GM19025 (cell line): Measurements from ENCODE around the gene CABCOCO1.
A peak's percentile ranks its signal among the peaks of the same experiment; 100 is the strongest.

Source experiments
- ATAC-seq: cut with Tn5 transposase; IDR thresholded peaks from one replicate; pipeline ENCODE4 v1.9.1; 2021; ENCODE audit warnings: mild to moderate bottlenecking, low read depth, moderate library complexity; ENCODE audit not compliant: unreplicated experiment

The CABCOCO1 gene

DNA sequence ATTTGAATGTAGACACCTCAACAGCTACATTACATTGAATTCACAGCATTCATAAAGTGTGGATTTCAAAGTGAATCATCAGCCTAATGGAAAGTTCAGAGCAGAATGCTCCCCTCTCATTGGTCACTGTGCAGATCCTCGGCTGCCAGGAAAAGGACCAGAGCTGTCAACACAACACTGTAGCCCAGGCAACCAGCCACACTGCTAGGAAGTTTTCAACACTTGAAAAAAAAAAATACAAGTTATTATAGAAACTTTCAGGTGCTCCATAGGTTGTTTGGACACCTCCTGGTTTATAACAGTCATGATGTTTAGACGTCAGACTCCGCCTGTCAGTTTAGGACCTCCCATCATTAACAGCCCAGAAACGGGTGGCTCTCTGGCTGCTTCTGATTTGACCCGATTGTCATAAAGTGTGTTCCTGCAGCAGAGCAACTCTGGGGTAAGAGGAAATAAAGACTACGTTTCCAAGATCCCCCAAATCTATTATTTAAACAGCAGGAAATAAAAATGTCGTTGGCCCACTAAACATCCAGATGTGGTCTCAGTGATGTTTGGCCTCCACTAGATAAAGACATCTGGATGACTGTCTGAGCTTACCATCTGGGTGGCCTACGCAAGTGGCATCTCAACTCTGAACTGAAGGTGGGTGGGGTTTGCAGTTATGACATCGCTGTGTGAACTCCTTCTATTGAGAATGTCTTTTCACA, 117.4 kb downstream of the CABCOCO1 start:
- no peak for ATAC-seq

DNA sequence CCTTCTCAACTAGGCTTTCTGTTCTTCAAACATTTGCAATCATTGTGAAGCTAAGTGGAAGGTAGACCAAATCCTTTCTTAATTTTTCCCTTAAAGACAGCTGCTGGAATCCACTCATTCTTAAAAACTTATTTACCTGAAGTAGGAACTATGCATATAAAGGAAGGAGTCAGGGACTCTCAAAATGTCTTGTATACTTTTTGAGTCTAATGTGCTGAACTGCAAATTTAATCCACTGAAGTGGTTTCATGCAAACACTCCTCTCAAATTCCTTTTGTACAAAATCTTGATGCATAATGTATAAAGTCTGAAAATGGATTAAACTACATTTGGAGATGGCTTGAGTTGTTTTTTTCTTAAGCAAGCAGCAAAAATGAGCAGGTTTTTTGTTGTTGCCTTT, 118.0 kb downstream of the CABCOCO1 start:
- ATAC-seq = no peak

GRCh38 chr10:61781969-61782403, 119.3 kb downstream of the CABCOCO1 start:
- ATAC-seq = no peak

DNA sequence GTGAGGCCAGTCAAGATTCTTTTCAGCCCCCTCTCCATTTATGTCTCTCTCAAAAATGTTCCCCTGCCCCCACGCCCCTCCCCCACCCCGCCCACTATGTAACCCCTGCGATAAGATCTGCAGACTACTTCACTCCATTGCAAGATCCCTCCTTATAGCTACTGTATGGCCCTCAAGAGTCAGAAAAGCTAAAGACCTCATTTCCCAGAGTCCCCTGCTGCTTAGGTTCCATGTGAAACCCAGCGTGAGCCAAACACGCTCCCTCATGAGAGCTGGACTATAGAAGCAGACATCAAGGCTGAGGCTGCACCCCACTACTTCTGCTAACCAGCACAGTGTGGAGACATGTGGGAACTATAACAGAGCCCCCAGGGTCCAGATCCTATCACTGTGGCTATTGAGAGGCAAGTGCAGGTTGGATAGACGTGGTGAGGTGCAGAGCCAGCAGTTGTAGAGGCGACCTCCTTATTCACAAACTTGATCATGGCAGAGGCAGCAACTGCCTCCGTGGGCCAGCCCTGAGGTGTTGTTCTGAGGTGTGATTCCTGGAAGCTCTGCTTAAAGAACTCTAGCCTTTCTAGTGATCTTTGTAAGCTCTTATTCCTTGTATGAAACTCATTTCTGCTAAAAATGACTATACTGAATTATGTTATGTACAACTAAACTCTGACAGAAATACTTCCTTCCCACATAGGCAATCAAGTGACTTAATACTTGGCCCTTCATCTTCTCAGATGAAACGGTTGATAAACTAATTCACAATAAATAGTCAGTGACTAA, 121.8 kb downstream of the CABCOCO1 start:
- no peak for ATAC-seq

DNA sequence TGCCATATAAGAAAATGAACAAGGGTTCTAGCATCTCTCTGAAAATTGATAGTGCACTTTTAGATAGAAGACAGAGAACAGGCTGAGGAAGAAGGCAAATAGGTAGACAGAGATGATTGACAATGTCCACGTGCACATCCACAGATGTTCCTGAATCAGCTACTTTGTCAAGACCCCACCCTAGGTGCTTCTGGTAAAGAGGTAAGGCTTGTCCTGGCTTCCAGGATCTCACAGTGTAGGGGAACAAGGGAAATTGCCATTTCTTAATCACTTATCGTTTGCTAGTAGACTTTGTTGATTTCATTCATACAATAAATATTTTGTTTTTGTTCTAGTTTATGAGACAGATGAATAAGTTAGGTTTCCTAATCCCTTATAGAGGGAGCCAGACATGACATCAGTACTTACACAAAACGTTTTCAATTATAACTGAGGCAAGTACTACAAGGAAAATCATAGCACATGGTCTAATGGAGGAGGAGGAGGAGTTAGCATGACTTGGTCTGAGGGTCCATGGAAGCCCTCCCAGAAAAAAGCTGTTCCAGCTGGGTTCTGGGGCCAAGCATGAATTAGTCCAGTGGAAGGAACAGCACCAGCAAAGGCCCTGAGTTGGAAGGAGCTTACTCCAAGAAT, 122.9 kb downstream of the CABCOCO1 start:
- ATAC-seq = no peak

DNA sequence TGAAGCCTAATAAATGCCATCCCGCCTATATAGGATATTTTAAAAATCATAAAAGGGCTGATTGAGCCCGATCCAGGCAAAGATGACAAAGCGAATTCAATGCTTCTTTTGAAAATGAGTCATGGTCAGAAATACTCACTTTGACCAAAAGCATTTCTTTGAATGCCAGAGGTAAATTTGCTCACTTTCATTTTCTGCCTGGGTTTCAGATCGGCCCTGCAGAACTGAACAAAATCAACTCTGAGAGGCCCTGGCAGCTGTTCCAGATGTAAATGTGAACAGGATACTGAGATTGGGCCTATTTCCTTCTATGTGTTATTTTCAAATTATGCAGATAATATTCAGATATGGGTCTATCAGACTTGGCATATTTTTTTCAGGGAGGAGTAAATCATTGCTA, 124.0 kb downstream of the CABCOCO1 start:
- peak; percentile 98 for ATAC-seq

DNA sequence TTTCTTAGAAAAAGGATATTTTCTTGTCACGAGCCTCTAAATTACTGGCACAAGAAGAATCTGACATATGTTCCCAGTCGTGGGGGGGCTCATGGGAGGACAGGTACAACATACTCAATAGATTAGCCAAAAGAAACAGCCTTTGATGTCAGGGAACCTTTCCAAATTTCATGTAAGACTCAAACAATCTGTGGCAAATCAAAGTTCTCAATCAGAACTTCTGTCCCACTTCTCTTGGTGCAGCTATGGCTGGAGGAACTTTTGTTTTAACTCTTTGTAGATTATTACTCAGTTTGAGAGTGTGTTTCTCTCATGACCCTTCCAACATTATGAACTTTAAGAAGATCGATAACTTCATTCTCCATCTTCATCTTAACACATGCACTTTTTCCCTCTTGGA, 124.4 kb downstream of the CABCOCO1 start:
- ATAC-seq = no peak

- ATAC-seq = no peak
These were observed 126.3 kb downstream of the CABCOCO1 start for GRCh38 chr10:61789031-61789430.

DNA sequence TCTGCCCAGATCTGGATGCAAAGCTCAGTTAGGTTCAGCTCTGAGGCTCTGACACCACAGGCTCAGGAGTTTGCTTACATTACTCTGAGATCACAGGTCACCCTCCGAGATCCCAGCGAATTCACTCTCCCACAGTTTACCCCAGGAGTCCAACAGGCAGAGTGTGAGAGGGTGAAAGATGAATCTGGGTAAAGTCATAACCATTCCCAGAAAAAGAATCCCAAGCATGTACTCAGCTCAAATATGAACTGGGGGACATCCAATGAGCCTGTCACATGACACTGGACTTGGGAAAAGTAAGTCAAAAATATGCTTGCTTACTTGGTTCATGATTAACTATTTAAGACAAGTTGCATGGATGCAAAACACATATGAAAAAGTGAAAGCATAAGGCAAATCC, 128.5 kb downstream of the CABCOCO1 start:
- no peak for ATAC-seq

DNA sequence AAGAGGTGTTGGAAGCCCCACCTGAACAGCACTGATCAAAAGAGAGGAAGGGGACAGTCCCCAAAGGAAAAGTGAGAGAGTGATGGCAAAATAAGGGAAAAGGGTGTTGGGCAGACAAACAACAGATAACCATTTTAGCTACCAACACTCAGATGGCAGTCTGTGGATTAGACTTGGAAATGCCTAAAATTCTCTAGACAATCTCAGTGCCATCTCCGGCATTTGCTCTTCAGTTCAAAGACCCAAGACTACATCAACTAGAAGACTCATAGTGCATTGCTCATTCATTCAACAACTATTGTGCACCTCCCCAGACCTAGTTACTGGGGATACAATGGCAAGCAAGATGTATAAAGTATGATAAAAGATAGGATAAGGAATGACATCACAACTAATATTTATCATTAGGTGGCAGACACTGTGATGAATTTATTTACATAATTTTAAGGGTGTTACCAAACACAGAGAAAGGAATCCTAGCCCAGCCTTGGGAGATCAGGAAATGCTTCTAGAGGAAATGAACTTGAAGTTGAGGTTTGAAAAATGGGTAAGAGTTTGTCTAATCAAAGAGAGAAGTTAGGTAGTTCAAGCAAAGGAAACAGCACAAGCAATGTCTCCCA, 129.5 kb downstream of the CABCOCO1 start:
- ATAC-seq = no peak

DNA sequence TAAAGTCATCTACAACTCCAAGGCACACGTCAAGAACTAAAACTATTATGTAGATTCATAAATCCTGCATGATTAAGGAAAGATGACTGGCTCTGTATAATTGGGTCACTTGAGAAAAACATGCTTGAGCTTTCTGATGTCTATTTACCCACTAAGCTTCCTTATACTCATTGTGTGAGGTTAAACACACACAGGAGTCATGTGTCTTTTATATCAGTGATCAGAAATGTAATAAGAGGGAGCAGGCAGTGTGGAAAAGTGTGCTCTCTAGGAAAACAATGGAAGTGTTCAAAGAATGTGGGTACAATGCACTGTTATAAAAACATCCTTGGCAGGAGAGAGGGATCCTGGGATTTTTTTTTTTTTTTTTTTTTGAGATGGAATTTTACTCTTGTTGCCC, 130.2 kb downstream of the CABCOCO1 start:
- ATAC-seq = no peak

- ATAC-seq = no peak
These were observed 131.3 kb downstream of the CABCOCO1 start for GRCh38 chr10:61793760-61794703.

GRCh38 chr10:61795147-61795546, 132.4 kb downstream of the CABCOCO1 start:
- no peak for ATAC-seq

- no peak for ATAC-seq
These were observed 132.8 kb downstream of the CABCOCO1 start for GRCh38 chr10:61795551-61795950.

DNA sequence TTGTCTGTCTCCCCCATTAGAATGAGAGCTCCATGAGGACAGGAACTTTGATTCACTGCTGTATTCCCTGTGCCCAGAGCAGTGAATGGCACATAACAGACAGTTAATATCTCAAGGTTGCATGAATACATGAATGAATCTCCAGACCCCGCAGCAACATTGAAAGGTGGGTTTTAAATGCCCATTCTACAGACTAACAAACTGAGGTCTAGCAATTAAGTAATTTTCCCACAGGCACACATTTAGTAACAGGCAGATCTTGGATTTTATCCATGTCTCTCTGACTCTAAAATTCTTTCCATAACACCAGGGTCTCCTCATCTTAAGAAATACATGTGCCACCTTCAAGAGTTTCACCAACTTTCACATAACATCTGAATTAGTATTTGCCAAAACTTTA, 134.1 kb downstream of the CABCOCO1 start:
- ATAC-seq = no peak

- no peak for ATAC-seq
These were observed 134.8 kb downstream of the CABCOCO1 start for GRCh38 chr10:61797304-61798153.

- ATAC-seq = no peak
These were observed 136.0 kb downstream of the CABCOCO1 start for GRCh38 chr10:61798713-61799112.

DNA sequence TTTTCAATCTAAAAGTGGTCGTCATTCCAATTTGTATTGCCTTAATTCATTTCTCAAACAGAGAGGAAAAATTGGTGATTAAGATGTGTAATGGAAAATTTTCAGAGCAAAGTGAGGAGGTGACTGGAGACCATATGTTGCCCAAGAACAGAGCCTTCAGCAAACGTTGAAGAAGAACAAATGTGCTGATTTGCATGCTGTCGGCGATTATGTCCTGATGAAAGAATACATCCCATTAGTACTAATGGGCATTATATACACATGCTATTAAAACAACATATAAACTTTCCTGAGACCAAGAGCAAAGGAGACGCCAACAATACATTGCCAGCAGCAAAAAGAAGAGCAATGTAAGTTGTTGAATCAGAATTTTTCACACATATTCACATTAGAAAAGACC, 138.8 kb downstream of the CABCOCO1 start:
- ATAC-seq = no peak

- ATAC-seq = no peak
These were observed 140.5 kb downstream of the CABCOCO1 start for GRCh38 chr10:61803269-61803668.
